Measurements from ENCODE around the gene KDM5B. TPM values are rescaled to one million over a fixed set of nuclear protein-coding genes. Genes with fewer than 3 reads are reported as not detected.

KDM5B gene
- total and polyA plus RNA-seq, 2 of the 8 experiments (the other 6 are each of a cell fraction or from before 2014, with no cell fraction given): 73.3 to 210 TPM

- TF ChIP-seq CHD7 (IDR thresholded peaks at IDR 0.05; ENCODE audit: insufficient replicate concordance, low read length) (no peak), CTBP2 (IDR thresholded peaks at IDR 0.05; ENCODE audit: borderline replicate concordance, insufficient read depth, insufficient read length, low read length) (no peak), RNF2 (IDR thresholded peaks at IDR 0.05; ENCODE audit: borderline replicate concordance, low read depth, low read length, missing control alignments, poor library complexity, severe bottlenecking) (no peak), POU5F1 (IDR thresholded peaks at IDR 0.05; ENCODE audit: low read depth, low read length) (no peak), ASH2L (IDR thresholded peaks at IDR 0.05; ENCODE audit: low read length) (no peak), TAF1 (IDR thresholded peaks at IDR 0.05; ENCODE audit: low read depth, low read length) (no peak), SIN3A (conservative IDR thresholded peaks at IDR 0.05 in 1 of 2, IDR thresholded peaks at IDR 0.05 in 1 of 2; ENCODE audit: low read depth in 1 of 2, low read length in 2 of 2) (no peak), MAX (IDR thresholded peaks at IDR 0.05) (no peak), SP1 (IDR thresholded peaks at IDR 0.05; ENCODE audit: low read depth, low read length) (no peak), KDM4A (IDR thresholded peaks at IDR 0.05; ENCODE audit: low read depth, low read length, severe bottlenecking) (no peak), RAD21 (IDR thresholded peaks at IDR 0.05 in 1 of 2, conservative IDR thresholded peaks at IDR 0.05 in 1 of 2; ENCODE audit: low read depth in 2 of 2, low read length in 2 of 2) (no peak)
Measured at GRCh38 chr1:202843081-202843480, 34.9 kb upstream of the KDM5B start (continued).

Measured in H1 (cell line).